ENCODE measurements around the gene CDCA3. TPM values are rescaled to one million over a fixed set of nuclear protein-coding genes. Genes with fewer than 3 reads are reported as not detected.

The CDCA3 gene
- total and polyA plus RNA-seq, 5 donors: 0.50 to 1.8 (median 1.2) TPM; not detected in 1

DNA sequence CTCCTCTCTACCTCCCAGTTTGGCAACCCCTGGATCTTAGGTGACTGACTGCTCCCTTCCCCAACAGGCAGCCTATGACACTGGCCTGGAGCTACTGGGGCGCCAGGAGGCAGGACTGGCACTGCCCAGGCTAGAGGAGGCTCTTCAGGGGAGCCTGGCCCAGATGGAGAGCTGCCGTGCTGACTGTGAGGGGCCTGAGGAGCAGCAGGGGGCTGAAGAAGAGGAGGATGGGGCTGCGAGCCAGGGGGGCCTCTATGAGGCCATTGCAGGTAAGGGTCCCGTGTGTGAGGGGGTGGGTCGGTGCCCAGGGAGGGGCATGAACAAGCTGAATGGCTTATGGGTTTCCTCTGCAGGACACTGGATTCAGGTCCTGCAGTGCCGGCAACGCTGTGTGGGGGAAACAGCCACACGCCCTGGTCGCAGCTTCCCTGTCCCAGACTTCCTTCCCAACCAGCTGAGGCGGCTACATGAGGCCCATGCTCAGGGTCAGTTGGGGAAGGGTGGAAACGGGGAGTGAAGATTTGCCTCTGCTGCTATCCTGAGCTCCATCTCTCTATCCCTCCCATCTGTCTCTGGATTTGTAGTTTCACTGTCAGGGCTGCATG, 20.7 kb downstream of the CDCA3 start:
- 78% methylated on average over 11 of the region's 11 CpGs for WGBS
- H3K27ac ChIP-seq (ENCODE audit: low read length): no peak overlapping the region

DNA sequence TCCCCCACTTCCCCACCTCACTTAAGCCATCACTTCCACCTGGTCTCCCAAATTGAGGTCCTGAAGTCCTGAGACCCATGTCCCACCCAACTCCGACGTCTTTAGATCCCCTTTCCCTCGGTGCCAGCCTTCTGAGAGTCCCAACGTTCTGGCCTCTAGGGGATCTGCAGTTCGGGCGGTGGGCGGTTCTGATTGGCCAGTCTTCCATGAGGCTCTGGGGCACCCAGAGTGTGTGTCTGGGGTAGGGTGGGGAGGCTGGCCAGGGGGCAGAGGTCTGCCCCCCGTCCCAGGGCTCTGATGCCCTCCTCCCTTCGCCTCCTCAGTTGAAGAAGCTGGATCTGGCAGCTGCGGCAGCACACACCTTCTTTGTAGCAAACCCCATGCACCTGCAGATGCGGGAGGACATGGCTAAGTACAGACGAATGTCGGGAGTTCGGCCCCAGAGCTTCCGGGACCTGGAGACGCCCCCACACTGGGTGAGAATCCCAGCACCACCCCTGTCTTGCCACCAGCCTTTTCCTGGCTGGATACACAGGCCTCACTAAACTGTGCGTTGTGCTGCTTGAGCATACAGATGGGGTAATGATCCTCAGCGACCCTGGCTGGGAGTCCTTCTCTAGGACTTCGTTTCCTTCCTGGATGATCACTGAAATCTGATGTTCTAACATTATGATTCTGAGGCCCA, 21.4 kb downstream of the CDCA3 start:
- Histone ChIP-seq H3K9me3 (ENCODE audit: control insufficient read depth, low read length) (no peaks in the 10 kb centered on the region), H3K27ac (ENCODE audit: low read length) (peak overlapping the region; percentile 48), H3K4me3 (ENCODE audit: low read length) (peak overlapping the region; percentile 75), H3K4me1 (ENCODE audit: control insufficient read depth, insufficient read depth, low read length) (peaks cover 2% of the 10 kb centered on the region), H3K27me3 (ENCODE audit: control insufficient read depth, insufficient read depth) (no peaks in the 10 kb centered on the region)
- ATAC-seq (peak; percentile 2), DNase-seq (peak in 1 of 3 donors; percentile 77)
- intact Hi-C loops (cut with DNase I): loop anchor here (5.0 to 10.0 kb wide), 4 partner anchors 75 to 215 kb away; partner anchors contain the start of gene MLF2 (in 3 of the 4)
- 44% methylated on average over 19 of the region's 19 CpGs for WGBS

More for the DNA sequence above, 20.7 kb downstream of the CDCA3 start:
- Histone ChIP-seq H3K4me3 (ENCODE audit: low read length) (no peak overlapping the region), H3K4me1 (ENCODE audit: control insufficient read depth, insufficient read depth, low read length) (peaks cover 2% of the 10 kb centered on the region), H3K9me3 (ENCODE audit: control insufficient read depth, low read length) (no peaks in the 10 kb centered on the region), H3K27me3 (ENCODE audit: control insufficient read depth, insufficient read depth) (no peaks in the 10 kb centered on the region)
- no peak for ATAC-seq
- intact Hi-C loops (cut with DNase I): no loop called here
- no peak for DNase-seq

- intact Hi-C loops (cut with DNase I): loop anchor here (5.0 to 10.0 kb wide), 4 partner anchors 74 to 214 kb away; partner anchors contain the start of gene MLF2 (in 3 of the 4)
- DNase-seq (peak in 2 of 3 donors; percentile 76 to 79), ATAC-seq (peak; percentile 18 to 19)
- Histone ChIP-seq H3K9me3 (ENCODE audit: control insufficient read depth, low read length) (no peaks in the 10 kb centered on the region), H3K27ac (ENCODE audit: low read length) (peak overlapping the region; percentile 48), H3K4me1 (ENCODE audit: control insufficient read depth, insufficient read depth, low read length) (peaks cover 2% of the 10 kb centered on the region), H3K4me3 (ENCODE audit: low read length) (peak overlapping the region; percentile 75), H3K27me3 (ENCODE audit: control insufficient read depth, insufficient read depth) (no peaks in the 10 kb centered on the region)
- WGBS: under 1% methylated on average over 71 of the region's 71 CpGs
Measured at GRCh38 chr12:6828781-6829535, 22.1 kb downstream of the CDCA3 start.

DNA sequence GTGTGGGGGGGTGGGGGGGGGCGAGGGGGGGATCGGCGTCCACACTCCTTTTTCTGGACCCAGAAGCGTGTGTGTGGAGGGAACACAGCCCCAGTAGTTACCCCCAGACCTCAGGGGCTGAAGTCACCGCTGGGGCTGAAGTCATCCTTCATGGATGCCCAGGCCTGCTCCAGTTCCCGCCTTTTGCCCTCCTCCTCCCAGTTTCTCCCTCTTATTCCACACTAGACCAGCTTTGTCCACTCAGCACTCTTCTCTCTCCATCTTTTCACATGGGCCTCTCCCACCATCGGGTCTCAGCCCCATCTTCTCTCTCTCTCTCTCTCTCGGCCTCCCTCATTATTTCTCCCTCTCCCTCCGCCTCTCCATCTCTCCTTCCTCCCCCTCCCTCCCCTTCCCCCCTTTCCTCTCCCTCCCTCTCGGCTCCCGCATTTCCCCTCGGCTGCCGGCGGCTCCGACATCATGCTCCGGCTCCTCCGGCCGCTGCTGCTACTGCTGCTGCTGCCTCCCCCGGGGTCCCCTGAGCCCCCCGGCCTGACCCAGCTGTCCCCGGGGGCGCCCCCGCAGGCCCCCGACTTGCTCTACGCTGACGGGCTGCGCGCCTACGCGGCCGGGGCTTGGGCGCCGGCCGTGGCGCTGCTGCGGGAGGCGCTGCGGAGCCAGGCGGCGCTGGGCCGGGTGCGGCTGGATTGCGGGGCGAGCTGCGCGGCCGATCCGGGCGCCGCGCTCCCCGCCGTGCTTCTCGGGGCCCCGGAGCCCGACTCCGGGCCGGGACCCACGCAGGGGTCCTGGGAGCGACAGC, 22.9 kb downstream of the CDCA3 start, which contains the start of gene P3H3:
TSS of gene P3H3 (plus strand) at position 426 of the 799 bp plus-strand sequence. CDS start at position 460, 34 bp downstream.
- intact Hi-C loops (cut with DNase I): loop anchor here (5.0 to 10.0 kb wide), 4 partner anchors 73 to 213 kb away; partner anchors contain the start of gene MLF2 (in 3 of the 4)
- DNase-seq (peak in 2 of 3 donors; percentile 78 to 81), ATAC-seq (peak in 1 of 2 donors; percentile 6)
- Histone ChIP-seq H3K27ac (ENCODE audit: low read length) (peak within 1 kb of the TSS; percentile 48), H3K9me3 (ENCODE audit: control insufficient read depth, low read length) (no peaks in the 10 kb centered on the region), H3K27me3 (ENCODE audit: control insufficient read depth, insufficient read depth) (no peaks in the 10 kb centered on the region), H3K4me3 (ENCODE audit: low read length) (peak within 1 kb of the TSS; percentile 75), H3K4me1 (ENCODE audit: control insufficient read depth, insufficient read depth, low read length) (peaks cover 2% of the 10 kb centered on the region)
- WGBS: under 1% methylated on average over 59 of the region's 60 CpGs

DNA sequence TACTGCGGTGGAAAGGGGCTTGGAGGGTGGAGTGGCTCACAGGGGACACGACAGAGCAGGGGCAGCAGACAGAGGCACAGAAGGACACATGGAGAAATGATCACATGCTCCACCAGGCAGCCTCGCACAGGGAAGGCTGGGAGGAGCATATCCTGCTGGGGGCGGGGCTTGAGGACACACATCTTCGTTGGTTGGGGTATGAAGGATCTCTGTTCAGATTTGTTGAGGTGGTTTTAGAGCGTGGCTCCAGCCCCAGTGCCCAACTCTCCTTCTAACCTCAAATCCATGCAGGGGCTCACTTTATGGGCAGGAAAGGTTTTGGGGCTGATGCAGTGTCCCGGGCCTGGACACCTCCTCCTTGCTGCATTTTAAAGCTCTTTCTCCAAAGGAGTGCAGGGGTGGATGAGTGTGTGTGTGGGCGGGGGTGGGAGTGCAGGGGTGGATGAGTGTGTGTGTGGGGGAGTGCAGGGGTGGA, 23.6 kb downstream of the CDCA3 start:
- H3K4me3 ChIP-seq (ENCODE audit: low read length): no peak overlapping the region
- H3K4me1 ChIP-seq (ENCODE audit: control insufficient read depth, insufficient read depth, low read length): peaks cover 2% of the 10 kb centered on the region
- 8% methylated on average over 8 of the region's 8 CpGs for WGBS
- no peaks in the 10 kb centered on the region for H3K27me3 ChIP-seq (ENCODE audit: control insufficient read depth, insufficient read depth)
- ATAC-seq: peak; percentile 53 to 60
- intact Hi-C loops (cut with DNase I): loop anchor here (5.0 to 10.0 kb wide), 4 partner anchors 73 to 213 kb away; partner anchors contain the start of gene MLF2 (in 3 of the 4)
- peak overlapping the region; percentile 22 for H3K27ac ChIP-seq (ENCODE audit: low read length)
- H3K9me3 ChIP-seq (ENCODE audit: control insufficient read depth, low read length): no peaks in the 10 kb centered on the region
- peak; percentile 89 to 96 (median 95) for DNase-seq

DNA sequence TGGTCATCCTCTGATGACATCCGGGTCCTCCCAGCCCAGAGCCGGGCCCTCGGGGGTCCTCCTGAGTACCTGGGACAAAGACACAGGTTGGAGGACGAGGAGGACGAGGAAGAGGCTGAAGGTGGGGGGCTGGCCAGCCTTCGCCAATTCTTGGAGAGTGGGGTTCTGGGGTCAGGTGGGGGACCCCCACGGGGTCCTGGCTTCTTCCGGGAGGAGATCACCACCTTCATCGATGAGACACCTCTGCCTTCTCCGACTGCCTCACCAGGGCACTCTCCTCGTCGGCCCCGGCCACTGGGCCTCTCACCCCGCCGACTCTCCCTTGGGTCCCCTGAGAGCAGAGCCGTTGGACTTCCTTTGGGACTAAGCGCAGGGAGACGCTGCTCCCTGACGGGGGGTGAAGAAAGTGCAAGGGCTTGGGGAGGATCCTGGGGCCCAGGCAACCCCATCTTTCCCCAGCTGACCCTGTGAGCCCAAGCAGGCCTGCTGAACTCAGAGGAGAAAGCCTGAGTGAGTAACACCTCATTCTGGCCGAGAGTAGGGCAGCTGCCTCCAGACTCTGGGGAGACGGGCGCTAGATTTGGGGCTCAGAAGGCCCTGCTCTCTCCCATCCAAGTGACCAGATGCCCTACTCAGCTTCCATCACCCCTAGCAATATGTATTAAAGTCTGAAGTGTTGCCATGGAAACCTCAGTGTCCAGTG, 24.2 kb downstream of the CDCA3 start:
- Histone ChIP-seq H3K4me1 (ENCODE audit: control insufficient read depth, insufficient read depth, low read length) (peaks cover 2% of the 10 kb centered on the region), H3K9me3 (ENCODE audit: control insufficient read depth, low read length) (no peaks in the 10 kb centered on the region), H3K27me3 (ENCODE audit: control insufficient read depth, insufficient read depth) (no peaks in the 10 kb centered on the region), H3K27ac (ENCODE audit: low read length) (peak overlapping the region; percentile 22), H3K4me3 (ENCODE audit: low read length) (no peak overlapping the region)
- DNase-seq: peak in 1 of 3 donors; percentile 67
- intact Hi-C loops (cut with DNase I): loop anchor here (5.0 to 10.0 kb wide), 4 partner anchors 72 to 212 kb away; partner anchors contain the start of gene MLF2 (in 3 of the 4)
- ATAC-seq: no peak
- WGBS: 73% methylated on average over 22 of the region's 22 CpGs

GRCh38 chr12:6826125-6826733, 24.9 kb downstream of the CDCA3 start:
- Histone ChIP-seq H3K4me3 (ENCODE audit: low read length) (no peak overlapping the region), H3K9me3 (ENCODE audit: control insufficient read depth, low read length) (no peaks in the 10 kb centered on the region), H3K27ac (ENCODE audit: low read length) (no peak overlapping the region), H3K4me1 (ENCODE audit: control insufficient read depth, insufficient read depth, low read length) (peaks cover 2% of the 10 kb centered on the region), H3K27me3 (ENCODE audit: control insufficient read depth, insufficient read depth) (no peaks in the 10 kb centered on the region)
- intact Hi-C loops (cut with DNase I): loop anchor here (5.0 to 10.0 kb wide), 4 partner anchors 71 to 211 kb away; partner anchors contain the start of gene MLF2 (in 3 of the 4)
- WGBS: 79% methylated on average over 17 of the region's 17 CpGs
- peak in 1 of 3 donors; percentile 68 for DNase-seq
- ATAC-seq: no peak

DNA sequence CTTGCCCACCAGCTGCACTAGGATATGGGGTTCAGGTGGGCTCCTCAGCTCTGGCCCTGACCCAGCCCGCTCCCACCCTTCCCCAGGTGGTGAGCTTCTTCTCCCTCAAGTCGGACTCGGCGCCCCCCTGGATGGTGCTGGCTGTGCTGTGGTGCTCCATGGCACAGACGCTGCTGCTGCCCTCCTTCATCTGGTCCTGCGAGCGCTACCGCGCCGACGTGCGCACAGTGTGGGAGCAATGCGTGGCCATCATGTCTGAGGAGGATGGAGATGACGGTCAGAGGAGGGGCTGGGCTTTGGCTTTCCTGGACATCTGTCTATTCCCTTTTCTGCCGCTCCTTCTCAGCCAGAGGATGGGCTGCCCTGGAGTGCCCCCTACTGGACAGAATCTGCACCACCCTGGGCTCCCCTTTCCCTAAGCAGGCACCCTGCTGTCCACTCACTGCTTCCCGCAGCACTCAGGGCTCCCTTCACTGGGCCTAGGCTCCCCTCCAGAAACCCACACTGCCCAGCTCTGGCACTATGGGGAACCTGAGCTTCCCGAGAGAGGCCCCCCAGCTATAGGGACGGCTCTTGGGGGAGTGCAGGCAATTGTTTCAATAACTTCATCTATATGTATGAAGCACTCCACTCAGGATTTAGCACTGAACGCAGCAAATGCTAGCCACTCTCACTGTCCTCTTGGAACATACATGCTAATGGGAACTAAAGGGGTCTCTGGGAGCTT, 25.5 kb downstream of the CDCA3 start:
- WGBS: 14% methylated on average over 19 of the region's 19 CpGs
- Histone ChIP-seq H3K27ac (ENCODE audit: low read length) (no peak overlapping the region), H3K4me1 (ENCODE audit: control insufficient read depth, insufficient read depth, low read length) (peaks cover 2% of the 10 kb centered on the region), H3K4me3 (ENCODE audit: low read length) (no peak overlapping the region), H3K9me3 (ENCODE audit: control insufficient read depth, low read length) (no peaks in the 10 kb centered on the region), H3K27me3 (ENCODE audit: control insufficient read depth, insufficient read depth) (no peaks in the 10 kb centered on the region)
- ATAC-seq (peak; percentile 56 to 58), DNase-seq (peak; percentile 85 to 94 (median 94))
- intact Hi-C loops (cut with DNase I): loop anchor here (2.0 to 10.0 kb wide), 5 partner anchors 71 to 211 kb away; partner anchors contain the start of gene MLF2 (in 3 of the 4)
